Brain microvascular endothelial cell (primary cell): ENCODE results near the gene DCAF8.

Experiments
- DNase-seq: peaks from one replicate; pipeline ENCODE4 v3.0.0-alpha.2; 2020
- H3K27ac ChIP-seq: fragments of 250-450 bp; sonication (Bioruptor Pico); 2 replicates; pipeline ENCODE4 v1.5.1; 2020; ENCODE audit warnings: mild to moderate bottlenecking, moderate library complexity
- H3K27me3 ChIP-seq: fragments of 250-450 bp; sonication (Bioruptor Pico); replicated peaks from 2 replicates; pipeline ENCODE4 v1.5.1; 2020; ENCODE audit warnings: mild to moderate bottlenecking
- H3K36me3 ChIP-seq: fragments of 250-450 bp; sonication (Bioruptor Pico); replicated peaks from 2 replicates; pipeline ENCODE4 v1.5.1; 2020; ENCODE audit warnings: mild to moderate bottlenecking
- H3K4me3 ChIP-seq: 2 replicates; pipeline ENCODE4 v1.5.1; 2011; ENCODE audit warnings: low read depth, mild to moderate bottlenecking, control low read depth, low read length, moderate library complexity
- CTCF ChIP-seq: IDR thresholded peaks from 2 replicates; pipeline ENCODE4 v1.5.1; 2011; ENCODE audit warnings: low read depth, mild to moderate bottlenecking, moderate library complexity, low read length, control low read depth, inconsistent platforms; ENCODE audit errors: missing control alignments
- in situ Hi-C: cut with HindIII; loops from 2 replicates; pipeline ENCODE4 v1.10.0; 2017; ENCODE audit warnings: low sequenced_read_pairs, low pct_ligation_motif_present

DCAF8 gene

GRCh38 chr1:160207771-160208556 is 54.4 kb downstream of the DCAF8 start:
- in situ Hi-C loops, result no loop called here
- H3K27ac ChIP-seq, result peak overlapping the region; percentile 14
- no peak overlapping the region for H3K4me3 ChIP-seq

GRCh38 chr1:160207118-160207650 is 55.2 kb downstream of the DCAF8 start:
- Histone ChIP-seq H3K4me3 (peak overlapping the region; percentile 97), H3K27ac (peak overlapping the region; percentile 86), H3K36me3 (peaks cover 48% of the 10 kb centered on the region), H3K27me3 (no peaks in the 10 kb centered on the region)
- no peak for DNase-seq
- in situ Hi-C loops, result no loop called here
- no peak for TF ChIP-seq CTCF

More at GRCh38 chr1:160207771-160208556, 54.4 kb downstream of the DCAF8 start:
- Histone ChIP-seq H3K27me3 (no peaks in the 10 kb centered on the region), H3K36me3 (peaks cover 56% of the 10 kb centered on the region)
- TF ChIP-seq CTCF, result no peak
- DNase-seq, result no peak

- peak; percentile 87 for DNase-seq
- in situ Hi-C loops, result no loop called here
- Histone ChIP-seq H3K36me3 (peaks cover 42% of the 10 kb centered on the region), H3K4me3 (peak overlapping the region; percentile 97), H3K27me3 (no peaks in the 10 kb centered on the region), H3K27ac (peak overlapping the region; percentile 86)
- no peak for TF ChIP-seq CTCF
These were observed 55.8 kb downstream of the DCAF8 start for GRCh38 chr1:160206421-160207117.

GRCh38 chr1:160206036-160206389 is 56.3 kb downstream of the DCAF8 start:
- H3K27ac ChIP-seq, result peak overlapping the region; percentile 86
- no peak for TF ChIP-seq CTCF
- in situ Hi-C loops, result no loop called here
- peak; percentile 52 for DNase-seq
- H3K36me3 ChIP-seq, result peaks cover 36% of the 10 kb centered on the region
- peak overlapping the region; percentile 97 for H3K4me3 ChIP-seq
- no peaks in the 10 kb centered on the region for H3K27me3 ChIP-seq

- H3K27me3 ChIP-seq, result no peaks in the 10 kb centered on the region
- H3K4me3 ChIP-seq, result peak within 1 kb of the TSS; percentile 97
- in situ Hi-C loops, result no loop called here
- peaks cover 31% of the 10 kb centered on the region for H3K36me3 ChIP-seq
- peak within 1 kb of the TSS; percentile 86 for H3K27ac ChIP-seq
- TF ChIP-seq CTCF, result no peak
- peak; percentile 35 for DNase-seq
These were observed 56.9 kb downstream of the DCAF8 start, which contains the start of gene PEA15 for GRCh38 chr1:160205242-160206035. TSS of gene PEA15 (plus strand) at chr1:160205384. CDS start at chr1:160211545, 6,161 bp downstream.
